ENCODE results near the gene ATF3.

The ATF3 gene

DNA sequence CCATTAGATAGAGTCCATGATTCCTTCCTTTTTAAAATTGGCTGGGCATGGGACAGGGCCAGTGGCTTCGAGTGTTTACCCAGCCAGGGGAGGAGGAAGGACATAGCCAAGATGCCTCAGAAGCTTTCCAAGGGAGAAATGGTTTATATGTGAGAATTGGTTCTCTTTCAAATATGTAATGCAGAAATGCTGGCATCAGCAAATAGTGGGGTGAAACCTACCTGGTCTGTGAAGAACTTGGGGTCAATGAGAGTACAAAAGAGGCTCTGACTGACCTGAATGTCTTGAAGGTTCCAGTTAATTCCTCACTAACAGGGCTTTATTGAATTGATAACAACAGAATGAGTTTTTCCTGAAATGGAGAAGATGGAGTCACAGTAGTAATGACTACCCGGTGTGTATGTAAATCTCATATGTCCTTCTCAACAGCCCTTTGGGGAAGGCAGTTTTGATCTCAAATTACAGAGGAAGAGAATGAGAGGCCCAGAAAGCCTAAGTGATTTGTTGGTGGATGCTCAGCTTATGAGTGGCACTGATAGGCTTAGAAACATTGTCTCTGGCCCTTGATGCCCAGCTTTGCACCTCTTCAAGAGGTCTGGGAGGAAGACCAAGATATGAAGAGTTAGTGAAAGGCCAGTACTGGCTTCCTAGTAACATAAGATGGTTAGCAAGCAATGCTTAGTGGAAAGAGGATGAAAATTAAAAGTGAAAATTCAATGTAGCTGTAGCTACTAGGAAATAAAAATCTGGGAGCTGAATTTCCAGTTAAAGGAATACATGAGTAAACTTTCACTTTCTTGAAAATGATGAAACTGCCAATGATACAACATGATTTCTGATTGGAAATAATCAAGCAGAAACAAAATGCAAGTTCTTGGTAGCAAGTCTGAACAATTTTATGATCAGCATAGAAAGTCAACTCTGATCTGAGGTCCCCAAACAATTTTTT is 2.7 kb downstream of the ATF3 start:
- no peak for TF ChIP-seq CTCF (IDR thresholded peaks at IDR 0.05; ENCODE audit: extremely low read depth, insufficient read depth, missing control alignments)
- DNase-seq (ENCODE audit: low spot score) = no peak
- in situ Hi-C loops (cut with MboI; ENCODE audit: low pct_unique_long_range_greater_than_20kb, low sequenced_read_pairs, unreplicated experiment) = no loop called here

GRCh38 chr1:212612041-212612961 is 3.7 kb downstream of the ATF3 start:
- no peak for DNase-seq (ENCODE audit: low spot score)
- in situ Hi-C loops (cut with MboI; ENCODE audit: low pct_unique_long_range_greater_than_20kb, low sequenced_read_pairs, unreplicated experiment) = no loop called here
- no peak for TF ChIP-seq CTCF (IDR thresholded peaks at IDR 0.05; ENCODE audit: extremely low read depth, insufficient read depth, missing control alignments)

DNA sequence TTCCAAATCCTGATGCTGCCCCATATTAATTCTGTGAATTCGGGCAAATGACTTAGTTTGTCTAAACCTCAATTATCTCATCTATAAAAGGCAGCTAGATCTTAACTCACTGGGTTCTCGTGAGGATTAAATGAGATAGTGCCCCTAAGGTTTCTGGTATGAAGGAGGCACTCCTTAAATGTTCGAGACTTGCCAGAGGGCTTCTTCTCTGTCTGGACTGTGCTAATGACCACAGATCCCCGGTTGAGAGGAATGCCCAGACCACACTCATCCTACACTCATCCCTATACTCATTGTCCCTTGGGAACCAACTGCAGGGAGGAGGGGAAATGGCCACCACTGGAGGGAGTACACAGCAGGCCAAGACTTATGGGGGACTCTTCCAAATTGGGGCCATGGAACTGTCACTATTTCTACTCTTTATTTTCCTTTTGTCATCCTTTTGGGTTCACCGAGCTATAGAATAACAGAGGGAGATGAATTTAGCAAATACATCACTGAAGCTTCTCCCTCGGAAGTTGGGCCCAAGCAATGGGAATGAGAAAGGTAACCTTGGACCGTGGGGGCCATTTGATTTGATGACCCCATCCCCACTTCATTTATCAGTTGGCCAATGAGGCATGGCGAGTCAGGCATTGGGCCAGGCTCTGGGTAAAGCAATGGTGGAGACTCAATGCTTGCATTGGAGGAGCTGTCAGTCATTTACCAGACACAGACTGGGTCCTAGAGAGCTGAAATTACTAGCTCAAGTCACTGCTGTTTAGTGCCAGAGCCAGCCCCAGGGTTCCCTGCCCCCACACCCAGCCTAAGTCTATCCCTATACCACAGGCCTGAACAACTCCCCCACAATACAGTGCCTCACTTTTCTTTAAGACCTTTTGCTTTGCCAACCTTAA is 5.1 kb downstream of the ATF3 start:
- TF ChIP-seq CTCF (IDR thresholded peaks at IDR 0.05; ENCODE audit: extremely low read depth, insufficient read depth, missing control alignments) = no peak
- in situ Hi-C loops (cut with MboI; ENCODE audit: low pct_unique_long_range_greater_than_20kb, low sequenced_read_pairs, unreplicated experiment) = no loop called here
- no peak for DNase-seq (ENCODE audit: low spot score)

DNA sequence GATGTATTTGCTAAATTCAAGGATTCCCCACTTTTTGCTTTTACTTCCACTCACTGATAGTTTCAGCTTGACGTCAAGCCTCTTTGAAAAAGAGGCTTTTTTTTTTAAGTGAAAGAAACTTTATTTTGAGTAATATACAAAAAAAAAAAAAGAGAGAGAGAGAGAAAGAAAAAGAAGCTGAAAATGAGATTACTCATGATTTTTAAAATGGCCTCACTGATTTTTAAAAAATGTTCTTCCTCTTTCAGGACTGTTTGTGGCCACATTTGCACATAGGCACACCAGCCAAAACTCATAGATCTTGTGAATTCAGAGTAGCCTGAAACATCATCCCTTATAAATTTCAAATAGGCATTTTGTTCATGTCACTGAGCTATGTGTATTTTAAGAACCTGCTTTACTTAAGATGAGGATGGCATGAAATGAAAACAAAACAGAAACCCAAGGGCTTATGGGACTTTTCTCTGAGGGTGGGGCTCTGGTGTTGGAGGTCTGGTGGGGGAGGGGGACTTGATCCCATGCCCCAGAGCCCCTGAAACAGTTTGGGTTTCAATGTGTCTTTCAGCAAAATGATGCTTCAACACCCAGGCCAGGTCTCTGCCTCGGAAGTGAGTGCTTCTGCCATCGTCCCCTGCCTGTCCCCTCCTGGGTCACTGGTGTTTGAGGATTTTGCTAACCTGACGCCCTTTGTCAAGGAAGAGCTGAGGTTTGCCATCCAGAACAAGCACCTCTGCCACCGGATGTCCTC is 6.1 kb downstream of the ATF3 start:
- TF ChIP-seq CTCF (IDR thresholded peaks at IDR 0.05; ENCODE audit: extremely low read depth, insufficient read depth, missing control alignments) = no peak
- peak; percentile 47 for DNase-seq (ENCODE audit: low spot score)
- in situ Hi-C loops (cut with MboI; ENCODE audit: low pct_unique_long_range_greater_than_20kb, low sequenced_read_pairs, unreplicated experiment) = no loop called here

DNA sequence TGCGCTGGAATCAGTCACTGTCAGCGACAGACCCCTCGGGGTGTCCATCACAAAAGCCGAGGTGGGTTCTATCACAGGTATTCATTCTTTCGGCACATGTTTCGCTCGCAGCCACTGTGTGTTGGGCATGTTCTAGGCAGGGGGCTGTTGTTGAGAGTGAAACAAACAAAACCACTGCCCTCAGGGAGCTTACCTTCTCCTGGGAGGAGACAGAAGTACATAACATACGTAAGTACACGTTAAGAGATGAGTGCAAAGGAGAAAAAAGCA is 6.6 kb downstream of the ATF3 start:
- in situ Hi-C loops (cut with MboI; ENCODE audit: low pct_unique_long_range_greater_than_20kb, low sequenced_read_pairs, unreplicated experiment) = no loop called here
- TF ChIP-seq CTCF (IDR thresholded peaks at IDR 0.05; ENCODE audit: extremely low read depth, insufficient read depth, missing control alignments) = no peak
- no peak for DNase-seq (ENCODE audit: low spot score)
